GM23248 (cell line): ENCODE results near the gene DEFB119.
"Not testable (repeated sequence)": the region's sequence is repeated elsewhere in the genome, so short reads cannot be mapped to it uniquely, and the experiment has no call there.

ENCODE experiments used
- EZH2 ChIP-seq: fragments of 200-600 bp; sonication (generic); IDR thresholded peaks from 2 replicates; pipeline ENCODE4 v1.6.1; 2018; ENCODE audit warnings: antibody characterized with exemption, mild to moderate bottlenecking; ENCODE audit not compliant: insufficient read depth, poor library complexity, severe bottlenecking
- EZH2phosphoT487 ChIP-seq: fragments of 200-600 bp; sonication (generic); IDR thresholded peaks from 2 replicates; pipeline ENCODE4 v1.6.1; 2018; ENCODE audit warnings: antibody characterized with exemption, moderate library complexity, mild to moderate bottlenecking, low read depth; ENCODE audit not compliant: insufficient read depth

DNA sequence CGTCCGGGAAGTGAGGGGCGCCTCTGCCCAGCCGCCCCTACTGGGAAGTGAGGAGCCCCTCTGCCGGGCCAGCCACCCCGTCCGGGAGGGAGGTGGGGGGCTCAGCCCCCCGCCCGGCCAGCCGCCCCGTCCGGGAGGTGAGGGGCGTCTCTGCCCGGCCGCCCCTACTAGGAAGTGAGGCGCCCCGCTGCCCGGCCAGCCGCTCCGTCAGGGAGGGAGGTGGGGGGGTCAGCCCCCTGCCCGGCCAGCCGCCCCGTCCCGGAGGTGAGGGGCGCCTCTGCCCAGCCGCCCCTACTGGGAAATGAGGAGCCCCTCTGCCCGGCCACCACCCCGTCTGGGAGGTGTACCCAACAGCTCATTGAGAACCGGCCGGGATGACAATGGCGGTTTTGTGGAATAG, 37.2 kb upstream of the DEFB119 start:
- TF ChIP-seq EZH2, EZH2phosphoT487: not testable (repeated sequence)
